Measurements from ENCODE around the gene CALML5. TPM values are rescaled to one million over a fixed set of nuclear protein-coding genes. Genes with fewer than 3 reads are reported as not detected.

CALML5 gene
- total RNA-seq, 1 experiment from 2014 or later, result not detected

GRCh38 chr10:5534880-5535856 lies 35.8 kb upstream of the CALML5 start:
- no peak for TF ChIP-seq CTCF (IDR thresholded peaks at IDR 0.05)
- no peak for TF ChIP-seq SIN3A (IDR thresholded peaks at IDR 0.05; ENCODE audit: borderline replicate concordance, insufficient read depth, low read depth, low read length)
- TF ChIP-seq POLR2AphosphoS5 (IDR thresholded peaks at IDR 0.05; ENCODE audit: low read depth, low read length), result no peak
- no peak for TF ChIP-seq TCF7L2 (IDR thresholded peaks at IDR 0.05; ENCODE audit: low read depth, low read length)
- TF ChIP-seq REST (IDR thresholded peaks at IDR 0.05; ENCODE audit: insufficient read depth in 1 of 2, low read depth in 2 of 2, low read length in 1 of 2), result no peak
- no peak for DNase-seq (ENCODE audit: low read depth, low spot score)
- in situ Hi-C loops (cut with HindIII; ENCODE audit: low pct_unique_long_range_greater_than_20kb, low sequenced_read_pairs) (no loop called here), intact Hi-C loops (cut with micrococcal nuclease; ENCODE audit: unreplicated experiment) (no loop called here)
- Histone ChIP-seq H3K27ac (ENCODE audit: low read length) (no peak overlapping the region), H3K9me3 (ENCODE audit: control insufficient read depth, insufficient read depth, low read depth, low read length) (no peaks in the 10 kb centered on the region), H3K36me3 (ENCODE audit: control insufficient read depth, insufficient read depth, low read length) (no peaks in the 10 kb centered on the region), H3K4me1 (ENCODE audit: control insufficient read depth, insufficient read depth, low read length) (no peaks in the 10 kb centered on the region), H3K27me3 (ENCODE audit: control insufficient read depth, insufficient read depth, low read length) (no peaks in the 10 kb centered on the region), H3K4me3 (ENCODE audit: low read depth in 2 of 2, low read length in 2 of 2) (no peak overlapping the region)
- CTCF ChIA-PET, result no interaction called here
- POLR2A ChIA-PET, result no interaction called here
- no TSS peak for BruUV-seq (replicated peaks)
- ATAC-seq, result no peak

GRCh38 chr10:5534051-5534821 lies 34.9 kb upstream of the CALML5 start:
- Histone ChIP-seq H3K4me3 (ENCODE audit: low read depth in 2 of 2, low read length in 2 of 2) (no peak overlapping the region), H3K4me1 (ENCODE audit: control insufficient read depth, insufficient read depth, low read length) (no peaks in the 10 kb centered on the region), H3K27ac (ENCODE audit: low read length) (no peak overlapping the region), H3K9me3 (ENCODE audit: control insufficient read depth, insufficient read depth, low read depth, low read length) (no peaks in the 10 kb centered on the region), H3K36me3 (ENCODE audit: control insufficient read depth, insufficient read depth, low read length) (no peaks in the 10 kb centered on the region), H3K27me3 (ENCODE audit: control insufficient read depth, insufficient read depth, low read length) (no peaks in the 10 kb centered on the region)
- intact Hi-C loops (cut with micrococcal nuclease; ENCODE audit: unreplicated experiment) (no loop called here), in situ Hi-C loops (cut with HindIII; ENCODE audit: low pct_unique_long_range_greater_than_20kb, low sequenced_read_pairs) (no loop called here)
- POLR2A ChIA-PET, result interaction anchor here (0.6 kb wide), 1 partner anchor 30 kb away, joined by 4 read pairs; no protein-coding TSS in a partner anchor
- BruUV-seq (replicated peaks), result no TSS peak
- no peak for TF ChIP-seq CTCF (IDR thresholded peaks at IDR 0.05)
- no peak for TF ChIP-seq SIN3A (IDR thresholded peaks at IDR 0.05; ENCODE audit: borderline replicate concordance, insufficient read depth, low read depth, low read length)
- TF ChIP-seq POLR2AphosphoS5 (IDR thresholded peaks at IDR 0.05; ENCODE audit: low read depth, low read length), result no peak
- no peak for TF ChIP-seq TCF7L2 (IDR thresholded peaks at IDR 0.05; ENCODE audit: low read depth, low read length)
- TF ChIP-seq REST (IDR thresholded peaks at IDR 0.05; ENCODE audit: insufficient read depth in 1 of 2, low read depth in 2 of 2, low read length in 1 of 2), result no peak
- CTCF ChIA-PET, result no interaction called here
- DNase-seq (ENCODE audit: low read depth, low spot score) (no peak), ATAC-seq (no peak)
